GM21447 (cell line): ENCODE measurements around the gene CDH4.

Experiments
- ATAC-seq: cut with Tn5 transposase; IDR thresholded peaks from one replicate; pipeline ENCODE4 v1.9.1; 2021; ENCODE audit not compliant: unreplicated experiment

CDH4 gene

GRCh38 chr20:61570646-61571195, 318.7 kb downstream of the CDH4 start:
- no peak for ATAC-seq

- ATAC-seq: no peak
These were observed 319.2 kb downstream of the CDH4 start for GRCh38 chr20:61571221-61571620.

DNA sequence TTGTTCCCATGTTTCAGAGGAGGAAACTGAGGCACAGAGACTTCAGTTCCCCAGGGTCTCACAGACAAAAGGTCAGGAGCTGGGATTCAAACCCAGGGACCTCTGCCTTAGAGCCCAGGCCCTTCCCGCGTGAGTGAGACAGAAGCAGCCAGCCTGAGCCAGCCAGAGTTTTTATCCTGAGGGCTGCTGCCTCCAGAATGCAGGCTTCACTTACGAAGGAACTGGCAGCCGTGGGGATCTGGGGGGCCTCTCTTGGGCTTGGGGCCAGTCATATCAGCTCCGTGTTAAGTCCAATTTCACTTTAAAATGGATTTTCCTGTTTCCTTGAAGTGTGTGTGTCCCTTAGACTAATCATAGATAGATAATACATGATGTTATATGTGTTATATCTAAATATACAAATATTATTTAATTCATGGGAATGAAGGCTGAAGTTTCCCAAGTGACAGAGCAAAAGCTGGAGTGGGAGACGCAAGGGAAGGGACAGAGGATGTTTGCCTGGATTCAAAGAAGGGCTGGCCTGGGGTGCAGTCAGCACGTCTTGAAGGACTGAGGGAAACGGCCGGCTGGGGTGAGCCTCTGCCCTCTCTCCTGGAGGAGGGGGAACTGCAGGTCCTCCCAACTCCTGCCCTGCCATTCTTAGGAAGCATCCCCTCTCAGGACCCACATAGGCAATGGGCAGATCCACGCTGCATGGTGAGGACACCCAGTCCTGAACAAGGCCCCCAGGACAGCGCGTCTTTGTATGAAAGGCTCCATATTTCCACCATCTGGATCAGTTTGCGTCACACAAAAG, 320.1 kb downstream of the CDH4 start:
- no peak for ATAC-seq

DNA sequence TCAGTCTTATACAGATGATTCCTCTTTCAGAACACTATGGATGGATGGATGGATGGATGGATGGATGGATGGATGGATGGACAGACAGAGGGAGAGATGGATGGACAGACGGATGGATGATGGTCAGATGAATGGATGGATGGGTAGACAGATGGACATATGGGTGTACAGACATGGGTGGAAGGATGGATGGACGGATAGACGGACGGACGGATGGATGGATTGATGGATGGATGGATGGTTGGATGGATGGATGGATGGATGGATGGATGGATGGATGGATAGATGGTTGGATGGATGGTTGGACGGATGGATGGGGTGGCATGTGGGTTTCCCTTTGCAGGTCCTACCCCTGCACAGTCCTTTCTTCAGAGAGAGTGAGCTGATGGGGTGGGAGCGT, 320.7 kb downstream of the CDH4 start:
- no peak for ATAC-seq

DNA sequence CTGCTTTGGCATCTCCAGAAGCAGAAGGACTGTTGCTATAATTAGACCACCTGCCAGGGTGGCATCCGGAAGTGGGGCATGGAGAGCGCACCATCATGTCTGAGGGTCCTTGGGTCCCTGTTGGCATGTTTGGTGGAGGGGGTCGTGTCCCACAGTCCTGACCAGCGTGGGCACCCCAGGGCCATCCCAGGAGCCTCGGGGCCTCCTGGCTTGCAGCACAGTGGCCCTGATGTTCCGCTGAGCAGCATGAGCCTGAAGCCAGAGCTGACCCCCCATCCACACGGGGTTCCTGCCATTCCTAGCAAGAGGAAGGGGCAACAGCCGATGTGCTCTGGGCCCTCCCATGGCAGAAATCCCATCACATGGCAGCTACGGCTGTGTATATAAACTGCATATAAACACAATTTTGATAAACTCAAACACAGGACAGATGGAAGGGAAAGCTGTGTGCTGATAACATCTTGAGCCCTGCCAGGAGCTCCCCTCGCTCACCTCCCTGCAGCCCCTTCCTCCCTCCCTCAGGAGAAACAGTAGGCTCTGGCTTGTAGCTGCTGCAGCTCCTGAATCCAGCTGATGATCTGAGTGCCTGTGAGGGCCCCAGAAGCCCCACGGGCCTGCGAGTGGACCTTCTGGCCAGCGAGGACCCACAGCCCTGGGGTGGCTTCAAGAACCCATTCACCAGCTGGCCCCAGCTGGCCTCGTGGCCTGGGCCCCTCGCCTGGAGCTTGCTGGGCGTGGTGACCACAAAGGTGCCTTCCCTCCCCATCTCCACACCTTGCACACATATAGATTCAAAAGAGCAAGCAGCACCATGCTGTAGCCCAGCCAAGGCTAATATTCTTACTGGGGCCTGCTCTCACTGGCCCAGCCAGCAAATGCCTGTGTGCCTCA, 321.6 kb downstream of the CDH4 start:
- ATAC-seq: no peak

GRCh38 chr20:61575151-61575937, 323.3 kb downstream of the CDH4 start:
- no peak for ATAC-seq

DNA sequence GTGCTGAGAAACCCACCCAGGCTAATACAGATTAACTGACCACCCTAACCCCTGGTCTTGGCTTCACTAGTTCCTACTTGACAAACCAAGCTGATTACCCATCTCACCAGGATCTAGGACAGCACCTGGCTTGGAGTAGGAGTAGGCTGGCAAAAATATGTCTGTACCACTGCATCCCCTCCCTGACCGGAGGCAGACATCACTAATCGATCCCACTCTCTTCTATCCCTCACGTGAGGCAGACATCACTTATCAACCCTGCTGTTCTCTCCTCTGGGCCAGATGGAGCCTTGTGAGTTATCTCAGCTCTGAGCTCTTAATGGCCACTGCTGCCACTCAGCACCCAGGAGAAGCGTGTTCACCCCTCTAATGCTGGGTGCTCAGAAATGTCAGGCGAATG, 324.3 kb downstream of the CDH4 start:
- ATAC-seq: no peak

DNA sequence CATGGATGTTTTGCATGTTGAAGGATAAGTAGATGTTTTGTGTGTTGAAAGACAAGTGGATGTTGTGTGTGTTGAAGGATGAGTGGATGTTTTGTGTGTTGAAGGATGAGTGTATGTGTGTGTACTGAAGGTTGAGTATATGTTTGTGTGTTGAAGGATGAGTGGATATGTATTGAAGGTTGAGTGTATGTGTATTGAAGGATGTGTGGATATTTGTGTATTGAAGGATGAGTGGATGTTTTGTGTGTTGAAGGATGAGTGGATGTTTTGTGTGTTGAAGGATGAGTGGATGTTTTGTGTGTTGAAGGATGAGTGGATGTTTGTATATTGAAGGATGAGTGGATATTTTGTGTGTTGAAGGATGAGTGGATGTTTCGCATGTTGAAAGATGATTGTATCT, 325.0 kb downstream of the CDH4 start:
- no peak for ATAC-seq

GRCh38 chr20:61579908-61580307, 327.8 kb downstream of the CDH4 start:
- no peak for ATAC-seq

DNA sequence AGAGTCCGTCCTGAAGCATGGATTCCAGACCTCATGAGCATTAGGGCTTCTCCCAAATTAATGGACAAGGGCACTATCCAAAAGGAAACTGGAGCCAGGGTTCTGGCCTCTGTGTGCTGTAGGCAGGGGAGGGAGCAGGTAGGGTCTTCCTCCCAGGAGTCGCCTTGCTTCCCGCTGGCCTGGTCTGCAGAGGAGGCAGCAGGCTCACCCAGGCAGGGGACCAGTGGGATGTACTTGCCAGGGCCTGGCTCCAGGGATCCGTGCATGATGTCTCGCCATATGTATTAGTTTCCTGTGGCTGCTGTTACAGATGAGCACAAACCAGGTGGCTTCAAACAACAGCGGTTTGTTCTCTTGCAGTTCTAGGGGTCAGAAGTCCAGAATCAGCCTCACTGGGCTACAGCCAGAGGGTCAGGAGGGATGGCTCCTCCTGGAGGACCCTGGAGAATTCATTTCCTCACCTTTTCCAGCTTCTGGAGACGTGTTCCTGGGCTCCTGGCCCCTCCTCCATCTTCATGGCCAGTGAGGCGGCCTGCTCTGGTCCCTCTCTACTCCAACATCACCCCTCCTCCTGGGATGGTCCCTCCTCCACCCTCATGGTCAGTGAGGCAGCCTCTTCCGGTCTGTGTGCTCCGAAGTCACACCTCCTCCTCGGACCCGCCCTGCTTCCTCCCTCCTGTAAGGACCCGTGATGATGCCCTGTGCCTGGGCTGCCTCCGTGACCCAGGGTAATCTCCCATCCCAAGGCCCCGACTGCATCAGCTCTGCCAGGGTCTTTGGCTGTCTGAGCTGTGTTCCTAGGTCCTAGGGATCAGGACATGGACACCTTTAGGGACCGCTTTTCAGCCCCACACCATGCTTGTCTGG, 329.1 kb downstream of the CDH4 start:
- no peak for ATAC-seq

DNA sequence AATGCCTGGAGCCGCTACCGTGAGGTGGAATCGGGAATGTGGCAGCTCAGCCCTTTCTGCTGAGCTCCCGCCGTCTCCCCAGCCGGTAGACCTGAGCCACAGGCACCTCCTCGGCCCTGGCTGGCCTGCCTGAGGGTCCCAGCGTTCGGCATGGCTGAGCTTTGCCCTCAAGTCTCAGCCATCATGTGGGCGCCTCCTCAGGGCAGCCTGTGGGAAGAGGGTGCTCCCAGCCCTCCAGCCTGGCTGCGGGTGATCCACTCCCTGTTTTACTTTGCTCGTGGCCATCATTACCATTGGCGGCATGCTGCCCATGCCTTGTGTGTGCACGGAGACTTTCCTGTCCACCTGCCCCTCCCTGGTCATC, 329.7 kb downstream of the CDH4 start:
- ATAC-seq: no peak

DNA sequence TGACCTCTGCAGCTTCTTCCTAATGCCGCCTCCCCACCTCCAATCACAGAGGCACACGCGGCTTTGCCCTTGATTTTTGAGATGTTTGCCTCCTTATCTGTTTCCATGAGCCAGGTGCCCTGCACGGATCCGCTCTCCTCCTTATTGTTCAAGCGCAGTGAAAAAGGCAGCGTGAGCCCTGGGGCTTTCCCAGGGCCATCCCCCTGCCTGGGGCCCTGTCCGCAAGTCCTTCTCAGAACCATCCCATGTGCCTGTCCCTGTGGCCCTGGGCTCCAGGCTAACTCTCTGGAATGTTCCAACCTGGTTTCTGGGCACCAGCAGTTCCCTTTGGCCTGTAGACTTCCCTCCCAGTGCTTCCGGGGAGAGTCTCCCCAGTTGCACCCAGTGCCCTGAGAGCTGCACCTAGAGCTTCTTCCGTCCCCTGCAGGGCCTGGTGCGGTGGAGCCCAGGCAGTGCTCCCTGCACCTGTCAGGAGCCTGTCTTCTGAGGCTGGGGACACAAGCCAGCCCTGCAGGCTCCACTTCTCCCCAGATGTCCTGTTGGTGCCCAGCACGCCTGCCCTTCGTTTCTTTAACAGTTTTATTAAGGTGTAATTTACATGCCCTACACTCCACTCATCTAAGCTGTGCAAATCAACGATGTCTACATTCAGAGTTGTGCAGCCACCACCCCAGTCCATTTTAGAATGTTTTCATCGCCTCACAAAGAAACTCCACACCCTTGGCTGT, 330.3 kb downstream of the CDH4 start:
- ATAC-seq: no peak

GRCh38 chr20:61583356-61583755, 331.3 kb downstream of the CDH4 start:
- no peak for ATAC-seq

DNA sequence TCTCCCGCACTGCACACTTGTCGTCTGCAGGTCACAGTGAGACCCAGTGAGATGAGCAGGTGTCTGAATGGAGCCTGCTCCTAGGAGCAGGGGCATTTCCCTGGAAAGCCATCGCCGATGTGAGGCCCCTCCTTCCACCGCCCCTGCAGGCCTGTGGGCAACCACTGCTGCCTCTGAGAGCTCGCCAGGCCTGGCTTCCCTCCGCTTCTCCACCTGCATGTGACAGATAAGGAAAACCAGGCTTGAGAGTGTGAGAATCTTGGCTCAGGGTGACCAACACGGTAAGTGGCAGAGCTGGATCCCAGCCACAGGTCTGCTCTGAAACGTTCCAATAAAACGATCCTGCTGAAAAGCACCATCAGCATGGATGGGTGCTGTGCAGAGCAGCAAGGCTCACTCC, 332.8 kb downstream of the CDH4 start:
- ATAC-seq: no peak

- ATAC-seq: no peak
These were observed 333.7 kb downstream of the CDH4 start for GRCh38 chr20:61585764-61586163.

DNA sequence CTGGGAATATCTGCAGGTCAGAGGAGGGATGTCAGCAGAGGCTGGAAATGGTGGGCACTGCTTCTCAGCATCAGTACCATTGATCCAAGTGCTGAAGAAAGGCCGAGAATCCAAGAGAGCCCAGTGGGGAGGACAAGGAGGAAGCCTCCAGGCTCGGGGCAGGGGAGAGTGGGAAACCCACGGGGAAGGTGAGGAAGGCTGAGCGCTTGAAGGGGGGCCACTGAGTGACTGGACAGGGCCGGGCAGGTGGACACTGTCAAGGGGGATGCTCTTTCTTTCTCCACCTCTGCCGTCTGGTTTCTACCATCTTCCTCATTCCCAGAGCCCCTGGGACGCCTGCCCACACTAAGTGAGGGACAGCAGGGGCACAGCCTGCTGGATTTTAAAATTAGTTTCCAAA, 335.0 kb downstream of the CDH4 start:
- no peak for ATAC-seq

DNA sequence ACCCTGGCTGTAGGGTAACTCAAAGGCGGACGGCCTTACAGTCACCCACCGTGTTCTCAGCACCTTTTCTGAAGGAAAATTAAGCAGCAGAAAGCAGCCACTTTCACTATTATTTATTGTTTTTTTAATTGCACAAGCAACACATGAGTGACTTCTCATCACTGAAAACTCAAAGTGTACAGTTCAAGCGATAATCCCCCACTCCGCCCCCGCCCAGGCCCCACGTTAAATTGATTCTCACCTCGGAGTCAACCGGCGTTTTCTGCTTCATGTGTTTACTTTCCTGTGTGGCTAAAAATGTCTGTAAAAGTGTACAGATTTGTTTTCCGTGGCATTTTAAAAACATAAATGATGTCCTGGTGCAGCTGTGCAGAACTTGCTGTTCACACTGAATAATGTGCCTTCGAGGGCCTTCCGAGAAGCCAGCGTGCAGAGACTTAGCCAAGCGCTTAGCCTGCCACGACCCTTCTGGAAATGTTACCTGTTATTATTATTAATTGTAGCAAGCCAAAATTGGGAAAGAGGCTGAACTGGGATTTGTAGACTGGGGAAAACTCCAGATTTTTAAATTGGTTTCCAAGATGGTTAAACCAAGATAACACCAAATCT, 335.7 kb downstream of the CDH4 start:
- no peak for ATAC-seq

DNA sequence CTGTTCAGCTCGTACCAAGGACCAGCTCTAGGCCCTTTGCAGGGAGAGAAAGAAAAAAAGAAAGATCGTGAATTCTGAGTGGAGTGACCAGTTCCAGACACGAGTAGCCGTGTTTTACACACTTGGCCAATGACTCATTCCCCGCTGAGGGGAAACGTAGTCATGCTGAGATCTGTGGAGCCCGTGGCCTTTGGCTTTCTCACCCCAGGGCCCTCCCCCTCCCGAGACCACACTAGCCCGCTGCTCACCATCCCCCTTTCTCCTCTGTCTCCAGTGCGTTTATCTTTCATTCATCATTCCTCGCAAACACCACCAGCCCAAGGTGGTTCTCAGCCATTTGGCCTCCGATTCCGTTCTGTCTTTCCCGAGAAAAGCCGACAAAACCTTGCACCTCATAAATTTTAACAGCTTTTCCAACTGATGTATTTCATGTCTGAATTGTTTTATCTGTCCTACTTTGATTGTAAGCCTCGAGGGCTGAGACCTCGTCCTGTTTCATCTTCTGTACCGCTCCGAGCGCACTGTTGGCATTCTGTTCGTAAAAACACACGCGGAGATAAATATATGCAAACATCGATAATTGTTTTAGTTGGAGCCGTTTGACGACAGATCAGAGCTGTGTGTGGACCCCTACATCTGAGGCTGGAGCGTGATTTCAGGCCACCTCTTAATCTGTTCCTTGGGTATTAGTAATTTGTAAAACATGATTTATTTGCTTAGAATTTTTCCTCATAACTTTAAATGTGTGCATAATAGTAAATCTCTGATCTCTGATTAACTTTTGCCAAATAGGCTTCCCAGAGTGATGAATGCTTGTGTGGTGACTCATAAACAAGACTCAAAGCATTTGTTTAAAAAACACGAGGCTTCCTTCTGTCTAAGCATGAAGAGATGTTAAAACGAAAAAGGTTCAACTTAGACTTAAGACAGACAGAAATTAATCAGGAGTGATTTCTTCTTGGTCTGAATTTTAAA, 336.6 kb downstream of the CDH4 start:
- ATAC-seq: no peak
